ENCODE results near the gene ADGRL4.

DNA sequence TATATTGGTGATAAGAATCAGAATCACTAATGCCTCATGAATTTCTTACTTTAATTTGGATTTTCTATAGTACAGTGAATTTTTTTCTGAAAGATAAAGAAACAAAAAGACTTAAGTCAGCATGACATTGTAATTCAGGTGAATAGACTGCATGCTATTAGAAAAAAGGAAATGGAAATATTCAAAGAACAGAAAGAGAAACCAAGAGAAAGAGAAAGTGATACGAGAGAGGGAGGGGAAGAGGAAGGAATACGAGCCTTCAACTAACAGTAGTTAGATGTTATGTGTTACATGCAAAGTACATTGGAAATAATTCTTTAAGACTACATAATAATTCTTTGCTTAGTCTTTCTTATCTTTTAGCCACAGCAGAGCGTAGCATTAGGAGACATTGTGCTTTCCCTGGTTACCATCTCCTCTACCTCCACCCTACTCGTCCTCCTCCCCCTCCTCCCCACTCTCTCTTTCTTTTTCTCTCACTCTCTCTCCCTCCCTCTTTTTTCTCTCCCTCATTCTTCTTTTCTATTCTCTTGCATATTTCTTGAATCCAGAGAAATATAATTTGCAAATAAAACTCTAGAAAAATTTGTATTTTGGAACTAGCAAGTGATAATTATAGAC lies 46.4 kb upstream of the ADGRL4 start:
- TF ChIP-seq CTCF (conservative IDR thresholded peaks at IDR 0.05 in 1 of 2, IDR thresholded peaks at IDR 0.05 in 1 of 2; ENCODE audit: extremely low read depth in 1 of 2, insufficient read depth in 1 of 2, low read depth in 1 of 2, low read length in 2 of 2) (no peak), EZH2 (IDR thresholded peaks at IDR 0.05; ENCODE audit: borderline replicate concordance, low read length) (no peak)

All from mammary epithelial cell (primary cell).